ENCODE results near the gene MYO1F.
"Not testable (repeated sequence)": the region's sequence is repeated elsewhere in the genome, so short reads cannot be mapped to it uniquely, and the experiment has no call there.

The MYO1F gene

DNA sequence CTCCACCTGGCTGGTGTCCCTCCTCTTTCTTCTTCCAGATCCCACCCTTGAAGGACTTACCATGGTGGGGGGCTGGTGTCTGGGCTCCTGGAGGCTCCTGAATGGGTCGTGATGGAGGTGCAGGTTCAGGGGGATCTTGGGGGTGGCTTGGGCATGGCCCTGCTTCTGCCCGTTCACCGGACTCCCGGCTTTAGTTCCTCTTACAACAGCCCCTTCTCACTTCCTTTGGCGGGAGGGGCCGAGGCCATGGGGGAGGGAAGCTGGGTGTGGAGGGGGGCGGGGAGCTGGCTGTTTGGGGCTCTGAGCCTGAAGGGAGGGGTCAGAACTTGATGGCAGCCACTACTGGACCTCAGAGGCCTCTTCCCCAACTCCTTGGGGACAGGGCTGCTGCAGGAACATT is at the start of gene MYO1F:
Gene MYO1F, minus strand, starts transcription at position 196 of the 400 bp plus-strand sequence. Its CDS starts 133 bp downstream, at position 63.
- peak within 1 kb of the TSS; percentile 71 for H3K4me3 ChIP-seq (ENCODE audit: low read depth, low read length)
- TF ChIP-seq, protein P1, sequence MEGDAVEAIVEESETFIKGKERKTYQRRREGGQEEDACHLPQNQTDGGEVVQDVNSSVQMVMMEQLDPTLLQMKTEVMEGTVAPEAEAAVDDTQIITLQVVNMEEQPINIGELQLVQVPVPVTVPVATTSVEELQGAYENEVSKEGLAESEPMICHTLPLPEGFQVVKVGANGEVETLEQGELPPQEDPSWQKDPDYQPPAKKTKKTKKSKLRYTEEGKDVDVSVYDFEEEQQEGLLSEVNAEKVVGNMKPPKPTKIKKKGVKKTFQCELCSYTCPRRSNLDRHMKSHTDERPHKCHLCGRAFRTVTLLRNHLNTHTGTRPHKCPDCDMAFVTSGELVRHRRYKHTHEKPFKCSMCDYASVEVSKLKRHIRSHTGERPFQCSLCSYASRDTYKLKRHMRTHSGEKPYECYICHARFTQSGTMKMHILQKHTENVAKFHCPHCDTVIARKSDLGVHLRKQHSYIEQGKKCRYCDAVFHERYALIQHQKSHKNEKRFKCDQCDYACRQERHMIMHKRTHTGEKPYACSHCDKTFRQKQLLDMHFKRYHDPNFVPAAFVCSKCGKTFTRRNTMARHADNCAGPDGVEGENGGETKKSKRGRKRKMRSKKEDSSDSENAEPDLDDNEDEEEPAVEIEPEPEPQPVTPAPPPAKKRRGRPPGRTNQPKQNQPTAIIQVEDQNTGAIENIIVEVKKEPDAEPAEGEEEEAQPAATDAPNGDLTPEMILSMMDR (IDR thresholded peaks at IDR 0.05; ENCODE audit: borderline replicate concordance, insufficient read depth, low read depth, low read length): no peak

DNA sequence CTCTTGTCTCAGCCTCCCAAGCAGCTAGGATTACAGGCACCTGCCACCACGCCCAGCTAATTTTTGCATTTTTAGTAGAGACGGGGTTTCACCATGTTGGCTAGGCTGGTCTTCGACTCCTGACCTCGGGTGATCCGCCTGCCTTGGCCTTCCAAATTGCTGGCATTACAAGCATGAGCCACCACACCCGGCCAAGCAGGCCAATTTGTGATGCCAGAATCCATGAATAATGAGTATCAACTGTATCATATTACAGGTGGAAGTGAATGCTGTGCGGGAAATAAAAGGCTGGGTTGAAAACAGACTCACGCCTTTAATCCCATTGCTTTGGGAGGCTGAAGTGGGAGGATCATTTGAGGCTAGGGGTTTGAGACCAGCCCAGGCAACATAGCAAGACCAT is 49.6 kb upstream of the MYO1F start:
- TF ChIP-seq, protein P1 (IDR thresholded peaks at IDR 0.05; ENCODE audit: borderline replicate concordance, insufficient read depth, low read depth, low read length): no peak
- no peak overlapping the region for H3K4me3 ChIP-seq (ENCODE audit: low read depth, low read length)

DNA sequence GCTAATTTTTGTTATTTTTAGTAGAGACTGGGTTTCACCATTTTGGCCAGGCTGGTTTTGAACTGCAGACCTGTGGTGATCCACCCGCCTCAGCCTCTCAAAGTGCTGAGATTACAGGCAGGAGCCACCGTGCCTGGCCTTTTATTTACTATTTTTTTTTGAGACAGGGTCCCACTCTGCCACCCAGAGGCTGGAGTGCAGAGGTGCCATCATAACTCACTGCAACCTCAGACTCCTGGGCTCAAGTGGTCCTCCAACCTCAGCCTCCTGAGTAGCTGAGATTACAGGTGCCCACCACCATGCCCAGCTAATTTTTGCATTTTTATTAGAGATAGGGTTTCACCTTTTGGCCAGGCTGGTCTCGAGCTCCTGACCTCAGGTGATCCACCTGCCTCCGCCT is 45.6 kb upstream of the MYO1F start:
- TF ChIP-seq, protein P1 (IDR thresholded peaks at IDR 0.05; ENCODE audit: borderline replicate concordance, insufficient read depth, low read depth, low read length): 0 out of 2 replicates have a peak, but pooled peaks have one; percentile 1
- H3K4me3 ChIP-seq (ENCODE audit: low read depth, low read length): not testable (repeated sequence)

DNA sequence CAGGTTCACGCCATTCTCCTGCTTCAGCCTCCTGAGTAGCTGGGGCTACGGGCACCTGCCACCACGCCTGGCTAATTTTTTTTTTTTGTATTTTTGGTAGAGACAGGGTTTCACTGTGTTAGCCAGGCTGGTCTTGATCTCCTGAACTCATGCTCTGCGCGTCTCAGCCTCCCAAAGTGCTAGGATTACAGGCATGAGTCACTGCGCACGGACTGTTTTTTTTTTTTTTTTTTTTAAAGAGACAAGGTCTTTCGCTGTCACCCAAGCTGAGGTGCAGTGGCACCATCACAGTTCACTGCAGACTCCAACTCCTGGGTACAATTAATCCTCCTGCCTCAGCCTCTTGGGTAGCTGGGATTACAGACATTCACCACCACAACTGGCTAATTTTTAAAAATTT is 41.5 kb upstream of the MYO1F start:
- H3K4me3 ChIP-seq (ENCODE audit: low read depth, low read length): no peak overlapping the region
- TF ChIP-seq, protein P1 (IDR thresholded peaks at IDR 0.05; ENCODE audit: borderline replicate concordance, insufficient read depth, low read depth, low read length): no peak

DNA sequence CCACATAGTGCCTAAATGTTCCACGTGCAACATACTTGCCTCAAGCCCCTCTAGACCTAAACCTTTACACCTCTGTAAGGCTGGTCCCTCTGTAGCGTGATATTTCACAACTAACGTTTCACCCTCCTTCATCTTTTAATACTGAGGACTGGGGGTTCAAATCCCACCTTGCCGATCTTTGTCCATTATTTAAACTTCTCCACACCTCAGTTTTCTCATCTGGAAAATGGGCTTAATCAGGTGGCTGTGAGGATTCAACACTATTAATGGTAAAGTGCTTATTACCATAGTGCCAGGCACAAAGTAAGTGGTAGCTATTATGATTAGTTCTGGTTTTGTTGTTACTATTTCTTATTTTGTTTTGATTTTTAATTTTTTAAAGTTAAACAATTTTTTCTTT is 40.7 kb upstream of the MYO1F start:
- TF ChIP-seq, protein P1 (IDR thresholded peaks at IDR 0.05; ENCODE audit: borderline replicate concordance, insufficient read depth, low read depth, low read length): no peak
- H3K4me3 ChIP-seq (ENCODE audit: low read depth, low read length): no peak overlapping the region

DNA sequence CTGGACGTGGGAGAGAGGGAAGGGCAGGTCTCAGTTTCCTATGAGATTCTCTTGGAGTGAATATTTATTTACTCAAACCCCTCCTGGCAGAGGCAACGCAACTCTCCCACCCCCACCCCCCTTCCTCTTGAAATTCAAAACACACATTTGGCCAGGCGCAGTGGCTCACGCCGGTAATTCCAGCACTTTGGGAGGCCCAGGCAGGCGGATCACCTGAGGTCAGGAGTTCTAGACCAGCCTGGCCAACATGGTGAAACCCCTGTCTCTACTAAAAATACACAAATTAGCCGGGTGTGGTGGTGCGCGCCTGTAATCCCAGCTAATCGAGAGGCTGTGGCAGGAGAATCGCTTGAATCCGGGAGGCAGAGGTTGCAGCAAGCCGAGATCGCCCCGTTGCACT is 40.1 kb upstream of the MYO1F start:
- H3K4me3 ChIP-seq (ENCODE audit: low read depth, low read length): not testable (repeated sequence)

DNA sequence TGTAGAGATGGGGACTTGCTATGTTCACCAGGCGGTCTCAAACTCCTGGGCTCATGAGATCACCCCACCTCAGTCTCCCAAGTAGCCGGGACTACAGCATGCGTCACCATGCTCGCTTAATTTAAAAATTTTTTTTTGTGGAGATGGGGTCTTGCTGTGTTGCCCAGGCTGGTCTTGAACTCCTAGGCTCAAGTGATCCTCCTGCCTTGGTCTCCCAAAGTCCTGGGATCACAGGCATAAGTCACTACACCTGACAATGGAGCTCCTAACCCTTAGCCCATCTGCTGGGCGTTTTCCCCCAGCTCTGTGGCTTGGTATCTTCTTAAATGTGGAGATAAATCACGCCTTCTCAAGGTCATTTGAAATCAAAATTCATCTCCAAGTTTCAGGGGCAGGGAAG is 39.6 kb upstream of the MYO1F start:
- H3K4me3 ChIP-seq (ENCODE audit: low read depth, low read length): no peak overlapping the region
- TF ChIP-seq, protein P1 (IDR thresholded peaks at IDR 0.05; ENCODE audit: borderline replicate concordance, insufficient read depth, low read depth, low read length): no peak

Data from GM12875 (cell line).